ENCODE results near the gene FAM161A.

FAM161A gene

DNA sequence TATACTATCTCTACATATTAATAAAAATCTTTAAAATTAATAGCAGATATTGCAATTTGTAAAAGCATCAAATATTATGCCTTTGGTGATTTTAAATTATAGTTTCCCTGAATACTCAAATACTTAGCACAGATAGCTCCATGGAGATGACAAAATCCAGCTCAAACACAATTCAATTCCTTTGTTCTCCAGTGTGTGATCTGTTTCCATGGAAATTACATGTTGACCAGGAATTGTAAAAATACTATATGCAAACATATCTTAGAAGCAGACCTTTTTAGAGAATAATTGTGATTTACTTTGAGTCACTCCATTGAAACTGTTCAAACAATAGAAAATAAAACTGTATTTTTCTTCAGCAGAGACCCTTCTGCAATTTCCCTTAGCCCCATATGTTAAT is 68.3 kb downstream of the FAM161A start:
- no peak for DNase-seq

DNA sequence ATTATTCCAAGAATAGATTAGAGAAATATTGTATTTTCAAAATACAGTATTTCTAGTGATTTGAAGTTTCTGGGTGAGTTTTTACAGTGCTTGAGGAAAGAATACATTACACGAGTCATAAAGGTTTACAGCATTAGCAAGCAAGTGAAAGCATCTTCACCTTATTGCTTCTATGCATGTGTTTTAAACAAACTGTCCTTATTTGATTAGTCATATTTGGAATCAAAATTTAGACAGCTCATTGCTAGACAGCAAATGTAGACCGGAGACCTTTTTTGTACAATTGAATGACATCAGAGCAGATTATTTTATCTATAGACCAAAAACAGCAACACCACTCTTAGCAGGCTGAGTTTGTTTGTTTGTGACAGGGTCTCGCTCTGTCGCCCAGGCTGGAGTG is 69.2 kb downstream of the FAM161A start:
- DNase-seq, result no peak

DNA sequence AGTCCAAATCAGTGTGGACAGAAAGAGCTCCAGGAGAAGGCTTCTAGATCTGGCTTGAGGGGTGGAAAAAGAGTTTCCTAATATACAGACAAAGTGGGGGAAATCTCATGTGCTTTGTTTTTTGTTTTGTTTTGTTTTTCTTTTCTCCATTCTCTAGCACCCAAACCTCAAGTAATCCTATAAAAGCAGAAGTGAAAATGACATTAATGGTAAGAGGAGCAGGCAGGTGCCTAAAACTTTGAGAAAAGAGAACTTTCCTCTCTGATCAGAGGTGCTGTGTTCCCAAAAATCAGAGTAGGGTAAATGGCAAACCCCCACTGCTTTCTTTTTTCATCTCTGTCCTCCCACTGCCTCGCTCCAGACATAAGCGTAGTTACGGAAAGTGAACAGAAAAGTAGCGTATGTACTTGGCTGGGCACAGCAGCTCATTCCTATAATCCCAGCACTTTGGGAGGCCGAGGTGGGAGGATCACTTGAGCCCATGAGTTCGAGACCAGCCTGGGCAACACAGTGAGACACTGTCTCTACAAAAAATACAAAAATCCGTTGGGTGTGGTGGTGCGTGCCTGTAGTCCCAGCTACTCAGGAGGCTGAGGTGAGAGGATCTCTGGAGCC is 77.8 kb downstream of the FAM161A start:
- no peak for DNase-seq
